MCF 10A (cell line): ENCODE data around the gene CD164. TPM values are rescaled to one million over a fixed set of nuclear protein-coding genes. Genes with fewer than 3 reads are reported as not detected.

Experiments used
- BruUV-seq: library from RNA; stranded (reverse); fragments of 400-500 nt; replicated peaks from 2 replicates; lab custom pipeline; 2021; lab: Mats Ljungman, UMichigan
- CTCF ChIA-PET: fragments of 300-600 bp; sonication (Branson Sonifier 250); formaldehyde crosslinking; extraction: SDS; loops from one replicate; lab custom pipeline; 2021; ENCODE audit warnings: antibody characterized with exemption, inconsistent platforms; lab: Yijun Ruan, JAX
- POLR2A ChIA-PET: fragments of 300-600, 350-650 bp; sonication (Branson Sonifier 250); formaldehyde crosslinking; extraction: SDS; loops from one replicate; lab custom pipeline; 2020; ENCODE audit warnings: antibody characterized with exemption, inconsistent platforms; lab: Yijun Ruan, JAX
- DNase-seq: peaks from one replicate; pipeline ENCODE4 v3.0.0-alpha.2; 2018; ENCODE audit not compliant: unreplicated experiment
- H3K27ac Mint-ChIP-seq: one replicate; pipeline ENCODE4 v1.8.0; 2022; ENCODE audit warnings: mild to moderate bottlenecking, low read depth, mixed read lengths; ENCODE audit not compliant: unreplicated experiment
- H3K27me3 Mint-ChIP-seq: one replicate; pipeline ENCODE4 v1.8.0; 2022; ENCODE audit warnings: mixed read lengths; ENCODE audit not compliant: insufficient read depth, unreplicated experiment
- H3K36me3 Mint-ChIP-seq: one replicate; pipeline ENCODE4 v1.8.0; 2022; ENCODE audit warnings: mild to moderate bottlenecking, moderate library complexity, mixed read lengths; ENCODE audit not compliant: insufficient read depth, unreplicated experiment
- H3K4me1 Mint-ChIP-seq: one replicate; pipeline ENCODE4 v1.8.0; 2022; ENCODE audit warnings: mixed read lengths; ENCODE audit not compliant: insufficient read depth, unreplicated experiment
- H3K4me3 Mint-ChIP-seq: one replicate; pipeline ENCODE4 v1.8.0; 2022; ENCODE audit warnings: mild to moderate bottlenecking, moderate library complexity, mixed read lengths; ENCODE audit not compliant: unreplicated experiment
- H3K9me3 Mint-ChIP-seq: one replicate; pipeline ENCODE4 v1.8.0; 2022; ENCODE audit warnings: mixed read lengths; ENCODE audit not compliant: unreplicated experiment
- intact Hi-C: fragments of 100-400 bp; cut with micrococcal nuclease; formaldehyde crosslinking; loops from 2 replicates; pipeline ENCODE4 v1.14.1; 2022
- total RNA-seq: library from RNA; stranded (reverse); gene quantifications from 2 replicates; pipeline ENCODE4 v1.2.3, GENCODE V29; 2022
- TF ChIP-seq, protein P1 (sequence below): fragments of 200-600 bp; IDR thresholded peaks from one replicate; pipeline ENCODE4 v1.8.0; 2022; ENCODE audit warnings: antibody characterized with exemption, mild to moderate bottlenecking; ENCODE audit not compliant: unreplicated experiment

CD164 gene
- total RNA-seq, 1 experiment from 2014 or later = 156 TPM

DNA sequence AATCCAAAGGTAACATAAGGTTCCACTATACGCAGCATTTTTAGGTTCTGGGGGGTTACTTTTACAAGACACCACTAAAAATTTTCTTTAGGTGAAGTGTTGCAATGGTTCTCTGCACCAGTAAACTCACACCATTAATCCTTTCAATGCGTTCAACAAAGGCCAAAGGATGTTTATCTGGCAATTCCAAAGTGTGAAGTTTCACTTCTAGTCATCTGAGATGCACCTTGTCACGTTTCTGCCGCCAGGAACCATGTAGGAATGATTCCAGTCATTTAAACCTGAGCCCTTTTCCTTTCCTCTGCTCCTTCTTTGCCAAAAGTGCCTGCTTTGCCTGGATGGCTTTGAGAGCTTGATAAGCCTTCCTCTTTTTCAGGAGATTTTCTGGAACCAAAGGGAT is 54.8 kb downstream of the CD164 start:
- no peak overlapping the region for H3K27ac Mint-ChIP-seq
- ChIA-PET CTCF (no interaction called here), POLR2A (interaction anchor here (0.6 to 1.0 kb wide), 2 partner anchors 8 to 144 kb away, joined by 3 read pairs; no protein-coding TSS in a partner anchor)
- no TSS peak for BruUV-seq
- no peak overlapping the region for H3K4me3 Mint-ChIP-seq
- no peaks in the 10 kb centered on the region for H3K27me3 Mint-ChIP-seq
- DNase-seq = no peak
- intact Hi-C loops = no loop called here
- no peaks in the 10 kb centered on the region for H3K9me3 Mint-ChIP-seq
- no peaks in the 10 kb centered on the region for H3K36me3 Mint-ChIP-seq
- TF ChIP-seq, protein P1, sequence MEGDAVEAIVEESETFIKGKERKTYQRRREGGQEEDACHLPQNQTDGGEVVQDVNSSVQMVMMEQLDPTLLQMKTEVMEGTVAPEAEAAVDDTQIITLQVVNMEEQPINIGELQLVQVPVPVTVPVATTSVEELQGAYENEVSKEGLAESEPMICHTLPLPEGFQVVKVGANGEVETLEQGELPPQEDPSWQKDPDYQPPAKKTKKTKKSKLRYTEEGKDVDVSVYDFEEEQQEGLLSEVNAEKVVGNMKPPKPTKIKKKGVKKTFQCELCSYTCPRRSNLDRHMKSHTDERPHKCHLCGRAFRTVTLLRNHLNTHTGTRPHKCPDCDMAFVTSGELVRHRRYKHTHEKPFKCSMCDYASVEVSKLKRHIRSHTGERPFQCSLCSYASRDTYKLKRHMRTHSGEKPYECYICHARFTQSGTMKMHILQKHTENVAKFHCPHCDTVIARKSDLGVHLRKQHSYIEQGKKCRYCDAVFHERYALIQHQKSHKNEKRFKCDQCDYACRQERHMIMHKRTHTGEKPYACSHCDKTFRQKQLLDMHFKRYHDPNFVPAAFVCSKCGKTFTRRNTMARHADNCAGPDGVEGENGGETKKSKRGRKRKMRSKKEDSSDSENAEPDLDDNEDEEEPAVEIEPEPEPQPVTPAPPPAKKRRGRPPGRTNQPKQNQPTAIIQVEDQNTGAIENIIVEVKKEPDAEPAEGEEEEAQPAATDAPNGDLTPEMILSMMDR = no peak
- H3K4me1 Mint-ChIP-seq = no peaks in the 10 kb centered on the region

DNA sequence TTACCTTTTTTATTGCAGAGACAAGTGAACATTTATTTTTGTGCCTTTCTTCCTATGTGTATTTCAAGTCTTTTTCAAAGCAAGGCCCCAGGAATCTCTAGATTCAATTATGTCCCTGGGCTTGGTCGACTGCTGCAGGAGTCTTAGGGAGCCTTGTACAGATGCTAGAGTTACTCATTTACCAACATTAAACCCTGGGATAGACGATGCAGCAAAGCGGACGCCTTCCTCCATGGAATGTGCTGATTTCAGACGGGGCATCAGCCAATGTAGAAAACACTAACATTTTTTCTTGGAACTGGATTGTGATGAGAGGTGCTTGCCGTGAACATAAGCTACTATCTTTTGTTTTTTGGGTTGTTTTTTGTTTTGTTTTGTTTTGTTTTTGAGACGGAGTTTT is 55.9 kb downstream of the CD164 start:
- no peaks in the 10 kb centered on the region for H3K27me3 Mint-ChIP-seq
- no peaks in the 10 kb centered on the region for H3K4me1 Mint-ChIP-seq
- no peaks in the 10 kb centered on the region for H3K36me3 Mint-ChIP-seq
- ChIA-PET POLR2A (no interaction called here), CTCF (interaction anchor here (0.7 kb wide), 1 partner anchor 782 kb away, joined by 4 read pairs; no protein-coding TSS in a partner anchor)
- no peak overlapping the region for H3K27ac Mint-ChIP-seq
- TF ChIP-seq, protein P1 = no peak
- BruUV-seq = no TSS peak
- no peak for DNase-seq
- intact Hi-C loops = no loop called here
- H3K4me3 Mint-ChIP-seq = no peak overlapping the region
- no peaks in the 10 kb centered on the region for H3K9me3 Mint-ChIP-seq

DNA sequence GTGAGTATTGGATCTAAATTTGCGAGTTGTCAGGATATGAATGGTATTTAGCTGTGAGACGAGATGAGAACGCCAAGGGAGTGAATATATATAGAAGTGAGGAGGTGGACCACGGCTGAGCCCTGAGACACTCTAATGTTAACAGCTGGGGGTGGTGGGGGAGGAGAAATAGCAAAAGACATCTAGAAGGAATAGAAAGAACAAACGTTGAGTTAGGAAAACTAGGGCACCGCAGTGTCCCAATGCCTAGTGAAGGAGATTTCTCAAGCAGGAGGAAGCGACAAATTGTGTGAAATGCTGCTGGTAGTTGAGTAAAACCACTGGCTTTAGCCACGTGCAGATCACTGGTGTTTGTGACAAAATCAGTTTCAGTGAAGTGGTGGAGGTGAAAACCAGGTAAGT is 56.9 kb downstream of the CD164 start:
- CTCF ChIA-PET = interaction anchor here (0.5 to 1.2 kb wide), 2 partner anchors 137 to 1138 kb away, joined by 4 to 5 read pairs; no protein-coding TSS in a partner anchor
- H3K4me1 Mint-ChIP-seq = no peaks in the 10 kb centered on the region
- no peak overlapping the region for H3K4me3 Mint-ChIP-seq
- POLR2A ChIA-PET = no interaction called here
- DNase-seq = no peak
- no peak overlapping the region for H3K27ac Mint-ChIP-seq
- H3K36me3 Mint-ChIP-seq = no peaks in the 10 kb centered on the region
- H3K27me3 Mint-ChIP-seq = no peaks in the 10 kb centered on the region
- no TSS peak for BruUV-seq
- intact Hi-C loops = no loop called here
- TF ChIP-seq, protein P1 = no peak
- H3K9me3 Mint-ChIP-seq = no peaks in the 10 kb centered on the region

DNA sequence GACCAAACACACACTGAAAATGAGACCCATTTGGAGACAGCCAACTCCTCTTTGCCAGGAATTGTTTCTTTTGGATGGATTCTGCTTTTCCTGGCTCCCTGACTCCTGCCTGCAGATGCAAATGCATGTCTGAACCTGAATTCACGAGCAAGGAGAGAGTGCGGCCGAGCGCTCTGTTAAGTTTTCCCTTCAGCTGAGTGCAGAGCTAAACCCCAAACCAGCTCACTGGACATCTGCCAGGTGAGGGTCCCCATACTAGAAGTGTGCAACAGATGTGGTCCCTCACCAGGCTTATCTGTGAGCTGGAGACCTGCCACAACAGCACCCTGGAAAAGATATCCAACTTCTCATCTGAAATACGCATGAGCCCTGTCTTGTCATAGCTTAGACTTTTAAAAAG is 59.0 kb downstream of the CD164 start:
- Mint-ChIP-seq H3K36me3 (no peaks in the 10 kb centered on the region), H3K27me3 (no peaks in the 10 kb centered on the region), H3K4me1 (no peaks in the 10 kb centered on the region), H3K9me3 (no peaks in the 10 kb centered on the region), H3K4me3 (no peak overlapping the region), H3K27ac (no peak overlapping the region)
- ChIA-PET CTCF (interaction anchor here (0.6 kb wide), 1 partner anchor 1568 kb away, joined by 3 read pairs; no protein-coding TSS in a partner anchor), POLR2A (no interaction called here)
- no peak for DNase-seq
- no TSS peak for BruUV-seq
- intact Hi-C loops = no loop called here
- TF ChIP-seq, protein P1 = no peak
